ENCODE results near the gene ASPN.

ASPN gene

DNA sequence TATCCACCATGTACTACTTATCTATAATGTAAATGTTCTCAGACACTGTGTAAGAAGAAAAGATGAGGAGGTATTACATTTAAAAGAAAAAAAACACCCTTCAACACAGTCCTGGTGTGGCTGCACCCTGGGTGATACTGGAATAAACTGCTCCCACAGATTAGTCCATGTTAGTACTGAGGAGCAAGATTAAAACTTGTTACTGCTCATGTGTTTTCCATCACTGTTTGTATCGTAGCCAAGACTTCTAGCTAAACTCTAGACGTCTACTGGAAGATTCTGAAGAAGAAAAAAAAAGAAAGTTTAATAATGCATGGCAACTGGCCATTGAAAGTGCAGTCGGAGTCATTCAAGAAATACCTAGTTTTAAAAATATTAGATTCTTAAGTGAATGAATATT is at the start of gene ASPN:
ASPN (minus strand) TSS at position 178 of the 400 bp plus-strand sequence.
- no peak for DNase-seq

DNA sequence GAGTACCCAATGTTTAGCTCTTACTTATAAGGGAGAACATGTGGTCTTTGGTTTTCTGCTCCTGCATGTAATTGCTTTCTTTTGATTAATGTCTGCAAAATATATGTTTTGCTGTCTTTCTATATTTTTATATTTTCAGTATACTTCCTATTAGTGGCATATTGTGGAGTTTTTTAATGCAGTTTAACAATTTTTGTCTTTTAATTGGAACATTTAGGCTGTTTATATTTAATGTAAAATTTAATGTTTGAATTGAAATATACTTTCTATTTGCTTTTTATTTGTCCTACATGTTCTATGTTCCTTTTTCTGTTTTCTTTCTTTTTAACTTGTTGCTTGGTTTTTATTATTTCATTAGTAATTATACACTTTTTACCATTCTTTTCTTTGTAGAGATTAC is 48.6 kb upstream of the ASPN start:
- no peak for DNase-seq

DNA sequence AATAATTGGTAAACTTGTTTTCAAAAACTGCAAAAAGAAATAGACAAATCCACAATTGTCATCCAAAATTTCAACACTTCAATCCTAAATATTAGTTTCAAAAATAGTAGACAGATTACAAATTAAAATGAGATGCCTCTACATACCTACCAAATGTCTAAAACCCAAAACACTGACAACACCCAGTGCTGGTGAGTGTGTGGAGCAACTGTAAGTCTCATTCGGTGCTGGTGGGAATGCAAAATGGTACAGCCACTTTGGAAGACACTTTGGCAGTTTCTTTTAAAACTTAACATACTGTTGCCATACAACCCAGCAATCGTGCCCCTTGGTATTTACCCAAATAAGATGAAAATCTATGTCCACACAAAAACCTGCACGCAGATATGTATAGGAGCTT is 46.8 kb upstream of the ASPN start:
- no peak for DNase-seq

DNA sequence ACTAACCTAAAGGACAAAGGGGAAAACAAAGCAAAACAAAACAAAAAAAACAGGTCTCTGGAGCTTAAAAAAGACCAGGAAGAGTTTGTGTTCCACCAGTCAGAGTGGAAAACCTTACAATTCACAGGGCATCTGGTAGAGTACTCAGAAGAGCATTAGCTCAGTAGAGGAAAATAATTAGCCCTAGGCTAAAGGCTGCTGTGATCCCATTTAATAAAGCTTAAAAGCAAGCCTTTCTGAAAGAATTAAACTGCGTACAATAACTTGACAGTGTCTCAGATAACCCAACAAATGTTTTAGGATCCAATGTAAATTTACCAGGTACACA is 46.2 kb upstream of the ASPN start:
- no peak for DNase-seq

DNA sequence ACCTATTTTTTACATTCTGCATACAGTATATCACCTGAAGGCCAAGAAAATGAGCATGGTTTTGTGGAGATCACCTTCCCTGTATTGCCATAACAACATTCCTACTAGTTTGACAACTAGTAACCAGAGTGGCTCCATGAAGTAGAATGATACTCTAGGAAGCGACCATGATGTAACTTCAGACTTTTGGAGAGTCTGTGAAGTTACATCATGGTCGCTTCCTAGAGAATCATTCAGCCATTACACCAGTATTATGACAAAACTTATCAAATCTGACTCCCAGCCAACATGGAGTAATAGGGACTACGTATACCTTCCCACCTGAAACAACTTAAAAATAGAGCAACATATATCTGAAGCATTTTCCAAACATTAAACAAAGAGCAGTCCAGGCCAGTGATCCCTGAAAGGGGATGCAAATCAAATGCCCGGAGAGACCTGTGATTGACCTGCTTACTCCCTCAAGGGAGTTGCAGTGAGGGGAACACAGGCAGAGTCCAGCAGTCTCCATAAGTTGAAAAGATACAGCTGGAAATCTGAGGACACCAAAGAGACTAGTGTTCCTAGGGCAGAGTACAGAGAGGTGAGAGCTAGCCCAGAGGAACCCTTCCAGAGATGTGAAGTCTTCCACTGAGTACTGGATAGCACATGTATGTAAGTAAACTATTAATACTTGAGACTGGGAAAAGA is 45.7 kb upstream of the ASPN start:
- no peak for DNase-seq

DNA sequence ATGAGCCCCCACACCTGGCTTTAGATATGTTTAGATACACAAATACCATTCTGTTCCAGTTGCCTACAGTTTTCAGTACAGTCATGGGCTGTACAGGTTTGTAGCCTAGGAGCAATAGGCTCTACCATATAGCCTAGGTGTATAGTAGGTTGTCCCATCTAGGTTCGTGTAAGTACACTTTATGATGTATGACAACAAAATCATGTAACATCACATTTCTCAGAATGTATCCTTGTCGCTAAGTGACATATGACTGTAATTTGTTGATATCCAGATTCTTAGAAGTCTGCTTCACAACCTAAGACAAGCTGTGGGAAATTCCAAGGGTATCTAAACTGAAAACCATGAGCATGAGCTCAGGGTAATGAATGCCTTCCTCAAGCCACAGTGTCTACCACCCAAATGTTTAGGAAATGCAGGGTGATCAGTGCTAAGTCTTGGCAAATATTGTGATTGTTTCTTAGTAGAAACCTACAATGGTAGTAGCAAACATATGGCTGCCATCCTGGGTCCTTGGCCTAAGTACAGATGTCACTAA is 45.1 kb upstream of the ASPN start:
- no peak for DNase-seq

DNA sequence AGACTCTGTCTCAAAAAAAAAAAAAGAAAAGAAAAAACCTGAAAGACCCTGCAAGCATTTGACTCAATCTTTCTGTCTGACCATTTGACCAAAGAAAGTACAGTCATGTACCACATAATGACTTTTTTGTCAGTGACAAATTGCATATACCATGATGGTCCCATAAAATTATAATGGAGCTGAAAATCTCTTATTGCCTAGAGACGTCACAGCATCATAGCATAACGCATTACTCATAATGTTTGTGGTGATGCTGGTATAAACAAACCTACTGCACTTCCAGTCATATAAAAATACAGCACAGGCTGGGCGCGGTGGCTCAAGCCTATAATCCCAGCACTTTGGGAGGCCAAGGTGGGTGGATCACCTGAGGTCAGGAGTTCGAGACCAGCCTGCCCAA is 43.0 kb upstream of the ASPN start:
- no peak for DNase-seq

DNA sequence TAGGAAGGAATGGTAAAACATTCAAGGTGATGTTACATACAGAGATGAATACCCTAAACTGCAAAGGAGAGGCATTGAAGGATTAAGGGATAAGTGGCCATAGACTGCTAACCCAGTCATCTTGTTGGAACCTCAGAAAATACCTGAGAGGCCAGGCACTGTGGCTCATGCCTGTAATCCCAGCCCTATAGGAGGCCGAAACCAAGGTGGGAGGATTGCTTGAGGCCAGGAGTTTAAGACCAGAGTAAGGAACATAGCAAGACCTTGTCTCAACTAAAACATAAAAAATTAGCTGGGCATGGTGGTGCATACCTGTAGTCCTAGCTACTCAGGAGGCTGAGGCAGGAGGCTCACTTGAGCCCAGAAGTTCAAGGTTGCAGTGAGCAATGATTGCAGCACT is 42.6 kb upstream of the ASPN start:
- no peak for DNase-seq

DNA sequence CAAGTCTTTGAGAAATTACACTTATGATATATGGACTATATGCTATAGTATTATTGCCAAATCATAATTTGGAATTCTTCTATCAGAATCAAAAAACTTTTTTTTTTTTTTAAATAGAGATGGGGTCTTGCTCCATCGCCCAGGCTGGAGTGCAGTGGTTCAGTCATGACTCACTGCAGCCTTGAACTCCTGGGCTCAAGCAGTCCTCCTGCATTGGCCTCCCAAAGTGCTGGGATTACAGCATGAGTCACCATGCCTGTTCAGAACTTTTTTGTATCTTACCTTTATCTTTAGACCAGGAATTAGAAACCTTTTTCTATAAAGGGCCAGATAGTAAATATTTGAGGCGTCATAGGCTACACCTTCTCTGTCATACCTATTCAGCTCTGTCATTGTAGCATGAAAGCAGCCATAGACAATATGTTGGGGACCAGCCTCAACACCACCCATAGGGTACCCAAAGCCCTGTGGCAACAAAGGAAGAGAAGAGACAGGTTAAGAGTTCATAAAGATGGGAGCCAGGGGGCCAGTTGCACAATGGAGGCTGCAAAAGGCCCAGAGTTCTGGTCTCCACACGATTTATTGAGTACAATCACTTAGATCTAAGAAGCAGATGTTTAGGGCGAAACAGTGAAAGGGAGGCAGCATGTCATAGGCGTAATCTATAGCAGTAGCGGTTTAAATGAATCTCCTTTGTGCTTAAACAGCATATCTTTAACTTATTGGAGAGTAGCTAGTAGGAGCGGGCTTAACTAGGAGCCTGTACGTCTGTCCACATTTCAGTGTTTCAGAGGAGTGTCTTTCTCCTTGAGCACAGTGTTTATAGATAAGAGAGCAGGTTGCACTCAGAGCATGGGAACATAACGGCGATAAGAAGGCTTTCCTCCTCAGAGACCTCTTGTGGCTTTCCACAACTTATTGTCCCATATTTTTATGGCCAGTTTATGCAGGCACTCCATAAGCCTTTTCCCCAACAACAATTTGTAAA is 41.0 kb upstream of the ASPN start:
- DNase-seq, result no peak

DNA sequence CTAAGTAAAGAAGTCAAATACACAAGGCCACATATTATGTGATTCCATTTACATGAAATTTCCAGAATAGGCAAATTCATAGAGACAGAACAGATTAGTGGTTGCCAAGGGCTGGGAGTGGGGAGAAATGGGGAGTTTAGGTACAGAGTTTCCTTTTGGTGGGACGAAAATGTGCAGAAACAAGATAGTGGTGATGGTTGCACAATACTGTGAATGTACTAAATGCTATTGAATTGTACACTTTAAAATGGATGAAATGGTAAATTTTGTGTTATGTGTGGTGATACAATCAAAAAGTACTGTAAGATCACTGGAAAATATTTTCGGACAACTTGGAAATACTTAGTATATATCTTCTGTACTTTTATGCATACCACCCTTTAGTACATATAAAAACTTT is 38.5 kb upstream of the ASPN start:
- DNase-seq, result no peak

DNA sequence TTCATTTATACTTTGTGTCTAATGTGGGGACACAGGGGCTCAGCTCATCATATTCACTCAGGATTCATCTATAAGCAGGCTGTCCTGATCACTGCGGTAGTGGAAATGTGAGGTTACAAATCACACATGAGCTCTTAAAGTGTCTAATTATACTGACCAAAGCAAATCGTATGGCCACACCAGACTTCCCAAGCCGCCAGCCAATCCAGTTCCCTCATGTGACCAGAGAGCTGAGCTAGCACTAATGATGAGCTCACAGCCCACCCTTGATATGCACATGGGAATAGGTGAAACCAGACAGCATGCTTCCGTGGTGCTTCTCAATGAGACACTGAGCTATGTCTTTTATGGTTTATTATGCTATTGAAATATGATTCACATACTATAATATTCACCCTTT is 35.9 kb upstream of the ASPN start:
- DNase-seq, result no peak

DNA sequence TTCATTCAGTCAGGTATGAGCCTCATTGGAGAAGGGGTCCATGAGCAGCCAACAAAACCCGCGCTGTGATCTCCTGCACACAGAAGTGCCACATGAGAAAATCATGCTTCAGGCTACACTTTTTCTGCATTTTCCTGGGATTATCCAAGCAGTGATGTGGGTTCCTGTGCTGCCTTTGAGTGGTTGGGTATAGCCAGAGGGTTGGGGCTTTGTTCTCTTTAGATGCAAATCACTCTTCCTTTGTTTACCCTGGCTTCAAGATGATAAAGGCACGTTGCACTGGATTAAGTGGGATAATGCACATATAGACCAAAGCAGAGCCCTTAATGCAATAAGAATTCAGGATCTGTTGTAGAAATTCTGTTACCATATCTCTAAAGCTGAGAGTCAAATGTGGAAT is 34.7 kb upstream of the ASPN start:
- no peak for DNase-seq

DNA sequence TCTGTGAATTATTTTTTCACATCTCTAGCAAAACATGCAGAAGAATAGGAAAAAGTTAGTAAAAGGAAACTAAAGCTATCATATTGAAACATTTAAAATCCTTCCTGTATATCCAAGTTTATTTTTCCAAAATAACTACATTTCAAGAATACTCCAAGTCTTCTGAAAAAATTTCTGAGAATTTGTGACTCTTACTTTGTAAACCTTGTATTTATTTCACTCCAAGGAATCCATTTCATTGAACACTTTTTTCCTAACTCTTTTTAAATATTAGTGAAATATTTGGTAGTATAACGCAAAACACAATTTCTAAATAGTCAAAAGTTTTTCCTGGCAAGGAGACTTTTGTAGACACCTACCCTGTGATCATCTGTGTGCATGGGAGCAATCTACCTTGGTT is 34.2 kb upstream of the ASPN start:
- DNase-seq, result no peak

DNA sequence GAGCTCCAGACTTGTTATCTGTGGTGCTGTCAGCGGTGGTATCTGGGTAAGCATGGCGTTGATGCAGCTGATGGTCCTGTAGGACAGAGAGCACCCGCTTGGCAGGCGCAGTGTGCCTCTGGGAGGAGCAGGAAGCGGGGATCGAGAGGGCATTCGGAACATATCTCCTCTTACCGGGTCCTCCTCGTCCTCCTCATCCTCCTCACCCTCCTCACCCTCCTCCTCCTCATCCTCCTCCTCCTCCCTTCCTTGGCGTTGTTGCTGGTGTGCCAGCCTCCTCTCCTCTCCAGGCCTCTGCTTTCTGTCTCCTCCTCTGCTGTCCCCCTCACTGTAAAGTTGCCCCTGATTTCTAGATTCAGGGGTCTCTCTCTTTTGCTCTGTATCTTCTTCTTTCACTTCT is 32.3 kb upstream of the ASPN start:
- DNase-seq, result no peak

DNA sequence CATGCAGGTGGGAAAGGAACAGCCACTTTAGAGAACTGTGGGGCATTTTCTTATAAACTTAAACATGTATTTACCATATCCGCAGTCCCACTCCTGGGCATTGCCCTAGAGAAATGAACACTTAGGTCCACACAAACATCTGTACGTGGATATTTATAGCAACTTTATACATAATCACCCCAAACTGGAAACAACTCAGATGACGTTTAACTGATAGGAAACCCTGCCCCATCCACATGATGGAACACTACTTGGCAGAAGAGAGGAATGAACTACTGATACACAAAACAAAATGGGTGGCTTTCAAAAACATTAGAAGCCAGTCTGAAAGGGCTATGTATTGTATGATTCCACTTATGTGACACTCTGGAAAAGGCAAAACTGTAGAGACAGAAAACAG is 31.0 kb upstream of the ASPN start:
- DNase-seq, result no peak

DNA sequence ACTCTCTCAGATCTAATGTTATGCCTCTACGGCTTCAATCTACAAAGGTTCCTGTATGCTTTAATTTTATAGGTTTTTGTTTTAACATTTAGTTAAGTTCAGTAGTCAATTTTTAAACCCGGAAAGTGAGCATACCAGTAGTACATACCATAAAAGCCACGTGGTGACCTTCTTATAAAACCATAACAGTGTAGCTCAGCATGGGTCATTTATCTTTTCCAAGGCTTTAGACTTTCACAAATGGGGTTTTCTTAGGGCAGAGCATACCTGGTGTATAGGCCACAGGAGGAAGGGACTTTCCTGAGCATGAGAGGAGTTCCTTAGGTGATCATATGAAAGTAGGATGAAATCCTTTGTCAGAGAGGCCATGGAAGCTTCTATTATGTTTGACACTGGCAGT is 30.3 kb upstream of the ASPN start:
- DNase-seq, result no peak

DNA sequence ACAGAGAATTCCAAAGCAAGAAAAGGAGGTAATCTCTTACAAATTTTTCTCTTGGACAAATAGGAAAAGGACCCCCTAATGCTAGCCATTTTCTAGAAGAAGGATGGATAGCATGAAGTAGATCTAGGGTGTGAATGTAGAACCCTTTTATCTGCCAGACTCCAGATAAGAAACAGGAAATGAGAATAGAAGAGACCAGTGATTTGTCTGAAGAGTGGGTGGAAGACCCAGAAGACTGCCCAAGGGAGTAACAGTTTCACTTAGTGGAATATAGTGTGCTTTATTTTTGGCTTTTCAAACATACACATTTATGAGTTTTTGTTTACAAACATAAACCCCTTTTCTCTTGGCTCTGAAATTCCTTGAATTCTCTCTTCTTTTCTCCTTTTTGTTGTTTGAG is 28.4 kb upstream of the ASPN start:
- DNase-seq, result no peak

DNA sequence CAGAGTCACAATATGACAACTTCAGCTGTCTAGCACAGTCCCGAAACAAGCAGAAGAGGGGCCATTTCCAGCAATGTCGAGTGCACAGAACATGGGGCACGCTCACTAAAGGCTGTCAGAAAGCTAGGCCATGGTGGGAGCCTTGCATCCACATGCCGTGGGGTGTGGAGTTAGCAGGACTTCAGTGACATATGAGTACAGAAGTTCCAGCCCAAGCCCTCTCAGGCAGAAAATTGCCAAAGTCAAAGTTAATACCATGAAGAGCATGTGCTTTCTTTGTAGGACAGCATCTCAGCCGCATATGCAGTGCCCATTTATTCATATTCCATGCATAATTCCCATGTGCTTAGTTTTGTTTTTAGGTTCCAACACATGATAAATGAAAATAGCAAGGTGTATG is 26.7 kb upstream of the ASPN start:
- no peak for DNase-seq

DNA sequence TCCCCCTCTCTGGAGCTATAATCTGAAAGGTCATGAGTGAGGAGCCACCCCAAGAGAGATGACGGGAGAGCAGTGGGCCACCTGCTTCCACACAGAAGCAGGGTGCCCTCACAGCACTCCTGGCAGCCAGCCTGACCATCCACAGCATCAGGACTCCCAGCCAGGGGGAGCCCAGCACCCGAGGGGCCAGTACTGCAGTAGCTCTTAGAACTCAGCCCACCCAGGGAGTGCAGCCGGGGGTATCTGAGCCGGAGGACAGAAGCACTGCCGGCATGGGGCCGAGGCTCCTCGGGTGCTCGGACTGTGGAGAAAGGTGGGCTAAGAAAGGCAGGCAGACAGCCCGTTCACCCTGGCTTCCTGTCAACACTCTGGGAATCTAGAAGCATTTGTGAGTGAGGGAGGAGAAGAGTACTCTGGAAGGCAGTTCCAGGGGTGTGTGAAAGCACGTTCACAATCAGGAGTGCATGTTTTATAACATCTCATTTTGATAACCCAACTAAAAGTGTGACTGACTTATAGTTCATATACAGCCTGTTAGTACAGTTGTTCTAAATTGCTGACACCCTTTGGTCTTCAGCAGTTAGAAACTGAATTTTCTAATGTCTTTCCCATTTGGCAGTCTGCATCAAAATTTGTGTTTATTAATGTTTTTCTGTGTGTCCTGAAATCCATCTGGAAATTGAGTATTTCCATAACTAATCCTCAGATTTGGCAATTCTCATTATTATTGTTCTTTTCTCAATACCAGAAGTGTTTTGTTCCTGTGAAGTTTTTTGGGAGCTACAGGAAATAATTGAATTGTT is 25.9 kb upstream of the ASPN start:
- DNase-seq, result no peak

DNA sequence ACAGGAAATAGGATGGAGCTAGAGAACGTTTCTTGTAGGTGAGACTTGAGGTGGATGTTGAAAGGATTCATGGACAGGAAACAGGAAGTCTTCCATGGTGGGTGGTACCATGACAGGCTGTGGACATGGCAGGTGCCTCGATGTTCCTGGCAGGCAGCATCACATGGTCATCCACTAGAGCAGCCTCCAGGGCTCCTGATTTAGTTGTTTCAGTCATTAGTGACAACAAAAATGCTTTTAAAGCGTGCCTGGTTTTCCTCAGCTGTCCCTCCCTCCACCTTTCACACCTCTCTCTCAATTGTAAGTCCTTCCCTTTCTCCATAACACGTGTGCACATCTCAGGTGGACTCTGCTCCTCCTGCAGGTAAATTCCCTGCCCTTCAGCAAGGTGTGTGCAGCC is 25.2 kb upstream of the ASPN start:
- no peak for DNase-seq

DNA sequence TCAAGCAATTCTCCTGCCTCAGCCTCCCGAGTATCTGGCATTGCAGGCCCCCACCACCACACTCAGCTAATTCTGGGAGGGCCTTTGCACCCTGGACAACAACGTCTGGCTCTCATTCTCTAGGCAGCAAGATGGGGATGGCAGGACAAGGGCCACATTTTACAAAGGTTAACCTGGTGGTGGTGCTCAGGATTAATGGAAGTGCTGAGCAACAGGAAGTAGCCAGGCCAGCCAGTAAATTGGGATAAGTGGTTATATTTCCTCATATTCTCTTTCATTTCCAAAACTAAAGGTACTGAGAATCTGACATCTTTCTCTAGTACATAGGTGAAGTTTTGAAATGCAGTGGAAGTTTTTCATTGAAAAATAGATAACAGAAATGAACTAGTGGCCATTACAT is 24.7 kb upstream of the ASPN start:
- DNase-seq, result no peak

DNA sequence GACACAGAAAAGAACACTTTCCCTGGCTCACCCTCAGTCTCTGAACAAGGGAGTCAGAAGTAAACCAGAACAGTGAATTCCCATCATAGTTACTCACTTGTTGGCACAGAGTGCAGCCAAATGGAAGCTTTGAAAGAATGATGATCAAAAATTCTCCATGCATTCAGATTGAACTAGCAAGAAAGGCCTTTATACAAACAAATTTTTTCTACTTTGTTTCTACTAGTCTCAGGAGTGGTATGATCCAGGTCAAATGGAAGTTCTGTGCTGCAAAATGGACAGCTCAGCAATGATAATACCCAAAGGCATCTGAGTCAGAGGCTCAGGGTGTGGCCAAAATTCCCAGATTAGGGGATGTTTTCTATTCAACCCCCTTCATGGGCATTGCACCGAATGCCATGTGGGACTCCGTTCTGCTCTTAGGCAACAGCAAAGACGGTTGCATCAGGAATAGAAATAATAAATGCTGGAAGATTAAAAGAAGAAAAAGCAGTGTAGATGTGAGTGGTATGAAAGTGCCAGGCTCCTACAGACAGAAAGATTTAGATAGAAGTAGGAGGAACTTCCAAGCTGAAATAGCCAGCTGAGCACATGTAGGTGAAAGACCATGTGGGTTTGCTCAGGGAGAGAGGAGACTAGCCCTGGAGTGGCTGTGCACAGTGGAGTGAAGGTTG is 24.0 kb upstream of the ASPN start:
- DNase-seq, result no peak

DNA sequence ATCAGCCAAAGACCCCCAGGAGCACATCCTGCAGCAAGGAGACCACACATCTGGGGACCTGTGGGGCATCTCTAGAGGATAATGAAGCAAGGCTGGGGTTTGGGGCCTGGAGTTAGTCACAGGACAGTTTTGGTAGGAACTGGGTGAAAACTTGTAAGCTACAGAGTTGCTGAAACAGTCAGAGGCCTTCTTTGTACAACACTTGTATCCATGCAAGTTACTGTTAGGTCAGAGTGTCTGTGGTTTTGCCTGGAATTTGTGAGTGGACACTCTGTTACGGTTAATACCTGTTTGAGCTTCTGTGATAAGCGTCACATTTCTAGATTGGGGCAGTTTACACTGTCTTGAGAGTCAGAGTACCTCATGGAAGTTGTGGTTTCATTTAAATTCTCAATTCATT is 22.6 kb upstream of the ASPN start:
- no peak for DNase-seq

Measured in activated CD8-positive, alpha-beta memory T cell treated with anti-CD3 and anti-CD28 coated beads, Interleukin-2, amount 50 U/mL, for 48 hours (primary cell).